T-helper 2 cell treated with Interferon-gamma antibody and Interleukin-4, amounts not matched to agents 5 μg/mL and 100 μg/mL, for 36 hours (primary cell): Measurements from ENCODE around the gene ZNF655.
"Not testable (repeated sequence)": the region's sequence is repeated elsewhere in the genome, so short reads cannot be mapped to it uniquely, and the experiment has no call there.

Experiments
- DNase-seq: peaks from one replicate; pipeline ENCODE4 v3.0.0; 2021; ENCODE audit warnings: low spot score
- H3K27ac Mint-ChIP-seq: one replicate; pipeline ENCODE4 v1.8.0; 2021; ENCODE audit warnings: mild to moderate bottlenecking, mixed read lengths
- H3K27me3 Mint-ChIP-seq: one replicate; pipeline ENCODE4 v1.8.0; 2021; ENCODE audit warnings: low read depth, mixed read lengths
- H3K36me3 Mint-ChIP-seq: one replicate; pipeline ENCODE4 v1.8.0; 2021; ENCODE audit warnings: low read depth, mixed read lengths
- H3K4me1 Mint-ChIP-seq: one replicate; pipeline ENCODE4 v1.8.0; 2021; ENCODE audit warnings: low read depth, mixed read lengths
- H3K4me3 Mint-ChIP-seq: one replicate; pipeline ENCODE4 v1.8.0; 2022; ENCODE audit warnings: mild to moderate bottlenecking, moderate library complexity, mixed read lengths
- H3K9me3 Mint-ChIP-seq: one replicate; pipeline ENCODE4 v1.8.0; 2021; ENCODE audit warnings: mixed read lengths

The ZNF655 gene

GRCh38 chr7:99558306-99559174, at the start of gene ZNF655:
TSS of gene ZNF655 (plus strand) at chr7:99558642. CDS start at chr7:99560560, 1,918 bp downstream.
- H3K27me3 Mint-ChIP-seq = no peaks in the 10 kb centered on the region
- H3K27ac Mint-ChIP-seq = peak within 1 kb of the TSS; percentile 99
- H3K4me1 Mint-ChIP-seq = peaks cover 34% of the 10 kb centered on the region
- H3K9me3 Mint-ChIP-seq = no peaks in the 10 kb centered on the region
- peak; percentile 87 for DNase-seq
- peak within 1 kb of the TSS; percentile 100 for H3K4me3 Mint-ChIP-seq
- H3K36me3 Mint-ChIP-seq = peaks cover 58% of the 10 kb centered on the region

GRCh38 chr7:99514050-99514449, 44.4 kb upstream of the ZNF655 start:
- Mint-ChIP-seq H3K4me3 (no peak overlapping the region), H3K27ac (peak overlapping the region; percentile 26), H3K9me3 (no peaks in the 10 kb centered on the region), H3K36me3 (peaks cover 41% of the 10 kb centered on the region), H3K27me3 (no peaks in the 10 kb centered on the region), H3K4me1 (peaks cover 6% of the 10 kb centered on the region)
- no peak for DNase-seq

DNA sequence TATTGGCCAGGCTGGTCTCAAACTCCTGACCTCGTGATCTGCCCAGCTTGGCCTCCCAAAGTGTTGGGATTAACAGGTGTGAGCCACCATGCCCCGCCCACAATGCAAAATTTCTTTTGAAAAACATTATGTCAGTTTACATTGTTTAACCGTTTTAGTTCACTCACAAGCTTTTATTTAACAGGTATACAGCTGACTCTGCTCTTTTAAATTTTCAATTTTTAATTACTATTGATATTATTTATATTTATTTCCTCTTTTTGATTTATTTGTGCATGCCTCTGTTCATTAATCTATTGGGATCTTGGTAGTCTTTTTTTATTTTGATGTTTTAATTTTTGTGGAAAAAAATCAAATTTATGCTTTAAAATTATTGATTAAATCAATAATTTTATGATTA, 37.0 kb upstream of the ZNF655 start:
- DNase-seq = no peak
- Mint-ChIP-seq H3K27me3 (no peaks in the 10 kb centered on the region), H3K36me3 (peaks cover 54% of the 10 kb centered on the region), H3K4me1 (no peaks in the 10 kb centered on the region), H3K9me3 (peaks cover 8% of the 10 kb centered on the region), H3K27ac (no peak overlapping the region), H3K4me3 (no peak overlapping the region)

DNA sequence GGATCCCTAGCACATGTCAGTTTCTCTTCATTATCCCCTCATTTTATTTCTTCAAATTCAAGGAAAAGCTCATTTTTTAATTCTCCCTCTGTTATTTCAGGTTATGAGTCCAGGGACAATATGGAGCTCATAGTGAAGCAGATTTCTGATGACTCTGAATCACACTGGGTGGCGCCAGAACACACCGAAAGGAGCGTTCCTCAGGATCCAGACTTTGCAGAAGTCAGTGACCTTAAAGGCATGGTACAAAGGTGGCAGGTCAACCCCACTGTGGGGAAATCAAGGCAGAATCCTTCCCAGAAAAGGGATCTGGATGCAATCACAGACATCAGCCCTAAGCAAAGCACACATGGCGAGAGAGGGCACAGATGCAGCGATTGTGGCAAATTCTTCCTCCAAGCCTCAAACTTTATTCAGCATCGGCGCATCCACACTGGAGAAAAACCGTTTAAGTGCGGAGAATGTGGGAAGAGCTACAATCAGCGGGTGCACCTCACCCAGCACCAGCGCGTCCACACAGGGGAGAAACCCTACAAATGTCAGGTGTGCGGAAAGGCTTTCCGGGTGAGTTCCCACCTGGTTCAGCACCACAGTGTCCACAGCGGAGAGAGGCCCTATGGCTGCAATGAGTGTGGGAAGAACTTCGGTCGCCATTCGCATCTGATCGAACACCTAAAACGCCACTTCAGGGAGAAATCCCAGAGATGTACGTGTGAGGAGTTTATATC, 32.6 kb upstream of the ZNF655 start:
- H3K36me3 Mint-ChIP-seq = peaks cover 71% of the 10 kb centered on the region
- DNase-seq = no peak
- H3K27ac Mint-ChIP-seq = no peak overlapping the region
- H3K4me3 Mint-ChIP-seq = no peak overlapping the region
- peaks cover 37% of the 10 kb centered on the region for H3K9me3 Mint-ChIP-seq
- H3K27me3 Mint-ChIP-seq = no peaks in the 10 kb centered on the region
- H3K4me1 Mint-ChIP-seq = no peaks in the 10 kb centered on the region

GRCh38 chr7:99531354-99531765, 27.1 kb upstream of the ZNF655 start:
- H3K4me1 Mint-ChIP-seq = no peaks in the 10 kb centered on the region
- H3K4me3 Mint-ChIP-seq = no peak overlapping the region
- peaks cover 78% of the 10 kb centered on the region for H3K36me3 Mint-ChIP-seq
- DNase-seq = no peak
- H3K27ac Mint-ChIP-seq = no peak overlapping the region
- H3K9me3 Mint-ChIP-seq = peaks cover 69% of the 10 kb centered on the region
- no peaks in the 10 kb centered on the region for H3K27me3 Mint-ChIP-seq

DNA sequence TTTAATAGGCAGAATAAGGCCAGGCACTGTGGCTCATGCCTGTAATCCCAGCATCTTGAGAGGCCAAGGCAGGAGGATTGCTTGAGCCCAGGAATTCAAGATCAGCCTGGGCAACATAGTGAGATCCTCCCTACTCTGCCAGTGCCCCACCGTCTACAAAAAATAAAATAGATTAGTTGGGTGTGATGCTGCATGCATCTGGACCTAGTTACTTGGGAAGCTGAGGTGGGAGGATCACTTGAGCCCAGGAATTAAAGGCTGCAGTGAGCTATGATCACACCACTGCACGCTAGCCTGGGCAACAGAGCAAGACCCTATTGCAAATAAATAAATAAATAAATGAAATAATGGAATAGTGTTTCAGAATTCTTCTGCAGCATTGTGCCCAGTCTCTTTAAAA, 22.8 kb upstream of the ZNF655 start:
- H3K36me3 Mint-ChIP-seq = peaks cover 39% of the 10 kb centered on the region
- DNase-seq = no peak
- no peaks in the 10 kb centered on the region for H3K27me3 Mint-ChIP-seq
- peaks cover 62% of the 10 kb centered on the region for H3K9me3 Mint-ChIP-seq
- H3K4me1 Mint-ChIP-seq = no peaks in the 10 kb centered on the region
- no peak overlapping the region for H3K27ac Mint-ChIP-seq
- H3K4me3 Mint-ChIP-seq = no peak overlapping the region

DNA sequence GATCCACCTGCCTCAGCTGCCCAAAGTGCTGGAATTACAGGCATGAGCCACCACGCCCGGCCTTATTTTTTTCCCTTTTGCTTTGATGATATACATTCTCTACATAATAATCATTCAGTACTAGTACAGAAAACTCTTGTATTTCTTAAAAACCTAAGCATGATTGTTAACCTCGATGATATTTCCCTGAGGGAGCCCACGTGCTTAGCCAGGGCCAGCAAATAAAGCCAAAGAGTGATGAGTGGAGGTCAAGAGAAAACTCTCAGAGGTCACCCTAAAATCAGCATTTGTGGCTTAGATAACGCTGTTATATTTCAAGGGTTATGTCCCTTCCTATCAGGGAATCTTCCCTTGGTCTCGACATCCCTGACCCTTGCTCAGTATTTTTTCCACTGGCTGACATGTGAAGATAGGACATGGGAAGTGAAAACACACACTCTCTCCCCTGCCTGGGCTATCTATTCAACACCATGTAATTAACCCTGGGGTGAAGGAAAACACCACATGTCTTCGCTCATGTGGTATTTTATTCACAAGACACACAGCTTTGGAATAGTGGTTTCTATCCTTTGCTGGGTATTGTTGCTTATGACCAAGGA, 19.1 kb upstream of the ZNF655 start:
- Mint-ChIP-seq H3K4me1 (no peaks in the 10 kb centered on the region), H3K36me3 (peaks cover 13% of the 10 kb centered on the region), H3K27ac (no peak overlapping the region), H3K27me3 (no peaks in the 10 kb centered on the region), H3K9me3 (peaks cover 53% of the 10 kb centered on the region), H3K4me3 (no peak overlapping the region)
- DNase-seq = no peak

GRCh38 chr7:99540542-99540941, 17.9 kb upstream of the ZNF655 start:
- peaks cover 53% of the 10 kb centered on the region for H3K9me3 Mint-ChIP-seq
- DNase-seq = no peak
- H3K4me3 Mint-ChIP-seq = no peak overlapping the region
- H3K4me1 Mint-ChIP-seq = no peaks in the 10 kb centered on the region
- peaks cover 12% of the 10 kb centered on the region for H3K36me3 Mint-ChIP-seq
- H3K27ac Mint-ChIP-seq = no peak overlapping the region
- H3K27me3 Mint-ChIP-seq = no peaks in the 10 kb centered on the region

- Mint-ChIP-seq H3K4me3 (no peak overlapping the region), H3K4me1 (no peaks in the 10 kb centered on the region), H3K36me3 (peaks cover 12% of the 10 kb centered on the region), H3K27ac (no peak overlapping the region), H3K27me3 (no peaks in the 10 kb centered on the region), H3K9me3 (peaks cover 49% of the 10 kb centered on the region)
- DNase-seq = no peak
These were observed 17.2 kb upstream of the ZNF655 start for GRCh38 chr7:99541212-99541611.

DNA sequence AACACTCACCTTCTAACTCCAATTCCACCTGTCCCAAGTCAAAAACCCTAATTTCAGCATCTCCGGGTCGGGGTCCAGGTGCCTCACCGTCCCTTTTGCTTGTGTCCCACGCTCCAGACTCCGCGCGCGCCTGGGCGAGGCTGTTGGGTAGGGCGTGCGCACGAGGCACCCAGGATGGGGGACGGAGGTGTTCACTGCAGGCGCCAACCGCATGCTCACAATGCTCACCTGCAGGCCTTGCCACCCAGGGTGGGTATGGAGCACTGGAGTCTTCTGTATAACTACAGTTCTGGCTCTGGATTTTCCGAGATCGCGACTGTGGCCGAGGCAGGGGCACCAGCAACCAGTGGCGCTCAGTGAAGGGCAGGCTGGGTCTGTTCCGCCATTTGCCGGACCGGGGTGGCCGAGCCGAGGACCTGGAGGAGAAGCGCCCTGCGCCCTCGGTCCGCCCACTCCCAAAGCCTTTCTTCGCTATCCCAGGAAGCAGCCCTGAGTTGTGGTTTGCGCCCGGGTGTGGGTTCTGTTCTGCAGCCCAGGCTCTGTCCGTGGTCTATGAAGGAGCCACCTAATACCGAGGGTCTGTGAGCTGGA, 15.3 kb upstream of the ZNF655 start:
- Mint-ChIP-seq H3K36me3 (peaks cover 15% of the 10 kb centered on the region), H3K9me3 (peaks cover 49% of the 10 kb centered on the region), H3K27ac (no peak overlapping the region), H3K27me3 (no peaks in the 10 kb centered on the region), H3K4me1 (no peaks in the 10 kb centered on the region), H3K4me3 (no peak overlapping the region)
- no peak for DNase-seq

- no peak overlapping the region for H3K27ac Mint-ChIP-seq
- no peaks in the 10 kb centered on the region for H3K27me3 Mint-ChIP-seq
- no peak for DNase-seq
- peaks cover 20% of the 10 kb centered on the region for H3K36me3 Mint-ChIP-seq
- H3K4me3 Mint-ChIP-seq = no peak overlapping the region
- H3K4me1 Mint-ChIP-seq = no peaks in the 10 kb centered on the region
- H3K9me3 Mint-ChIP-seq = peaks cover 50% of the 10 kb centered on the region
These were observed 14.5 kb upstream of the ZNF655 start for GRCh38 chr7:99543916-99544315.

DNA sequence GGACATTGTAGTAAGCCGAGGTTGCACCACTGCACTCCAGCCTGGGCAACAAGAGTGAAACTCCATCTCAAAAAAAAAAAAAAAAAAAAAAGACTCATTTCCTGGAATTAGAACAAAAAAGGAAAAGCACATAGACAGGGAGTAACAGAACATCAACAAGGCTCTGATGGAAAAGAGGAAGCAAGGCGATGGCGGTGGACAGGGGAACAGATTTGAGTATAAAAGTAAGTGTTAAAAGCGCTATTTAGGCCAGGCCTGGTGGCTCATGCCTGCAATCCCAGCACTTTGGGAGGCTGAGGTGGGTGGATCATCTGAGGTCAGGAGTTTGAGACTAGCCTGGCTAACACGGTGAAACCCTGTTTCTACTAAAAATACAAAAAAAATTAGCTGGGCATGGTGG, 13.1 kb upstream of the ZNF655 start:
- H3K4me1 Mint-ChIP-seq, DNase-seq, H3K4me3 Mint-ChIP-seq, H3K27me3 Mint-ChIP-seq, H3K27ac Mint-ChIP-seq: not testable (repeated sequence)
- peaks cover 54% of the 10 kb centered on the region for H3K9me3 Mint-ChIP-seq
- H3K36me3 Mint-ChIP-seq = peaks cover 30% of the 10 kb centered on the region

- H3K27me3 Mint-ChIP-seq, DNase-seq, H3K4me3 Mint-ChIP-seq, H3K27ac Mint-ChIP-seq: not testable (repeated sequence)
- H3K4me1 Mint-ChIP-seq = peaks cover 10% of the 10 kb centered on the region
- H3K36me3 Mint-ChIP-seq = peaks cover 38% of the 10 kb centered on the region
- H3K9me3 Mint-ChIP-seq = peaks cover 30% of the 10 kb centered on the region
These were observed 8.9 kb upstream of the ZNF655 start for GRCh38 chr7:99549545-99549944.

- Mint-ChIP-seq H3K4me3 (peak overlapping the region; percentile 93), H3K36me3 (peaks cover 45% of the 10 kb centered on the region), H3K4me1 (peaks cover 15% of the 10 kb centered on the region), H3K27ac (peak overlapping the region; percentile 85), H3K27me3 (no peaks in the 10 kb centered on the region), H3K9me3 (peaks cover 26% of the 10 kb centered on the region)
- DNase-seq = no peak
These were observed 7.1 kb upstream of the ZNF655 start for GRCh38 chr7:99551334-99551733.
